Endothelial cell of umbilical vein (primary cell): Measurements from ENCODE around the gene KHDC3L. TPM values are rescaled to one million over a fixed set of nuclear protein-coding genes. Genes with fewer than 3 reads are reported as not detected.

Source experiments
- BruUV-seq: library from RNA; stranded (reverse); fragments of 400-500 nt; replicated peaks from 2 replicates; lab custom pipeline; 2021; lab: Mats Ljungman, UMichigan
- CTCF ChIA-PET: fragments of 300-600, 350-600 bp; sonication (Branson Sonifier 250); formaldehyde crosslinking; loops from one replicate; lab custom pipeline; 2021; ENCODE audit warnings: antibody characterized with exemption, inconsistent platforms; lab: Charles Lee
- POLR2A ChIA-PET: fragments of 300-600, 350-600 bp; sonication (Branson Sonifier 250); formaldehyde crosslinking; loops from one replicate; lab custom pipeline; 2021; ENCODE audit warnings: antibody characterized with exemption, inconsistent platforms; lab: Charles Lee
- DNase-seq: peaks from one replicate; pipeline ENCODE4 v3.0.0-alpha.2; 2011; ENCODE audit warnings: low read depth, low spot score
- FAIRE-seq: peaks from 2 replicates; lab custom pipeline; 2011; peaks lifted over from hg19 to GRCh38; lab: Jason Lieb, UNC
- H2AFZ ChIP-seq: 2 replicates; pipeline ENCODE4 v1.6.0; 2012; ENCODE audit warnings: low read depth, low read length, control low read depth, inconsistent platforms
- H3K27ac ChIP-seq: 2 replicates; pipeline ENCODE4 v1.5.1; 2011; ENCODE audit warnings: low read depth, mild to moderate bottlenecking, control low read depth, low read length, moderate library complexity; ENCODE audit not compliant: insufficient read depth
- H3K27me3 ChIP-seq, 2 experiments: 2 replicates each; pipeline versions ENCODE4 v1.6.0 to v1.6.1; 2011; ENCODE audit warnings: low read length in 2 of 2, mixed read lengths in 1 of 2; ENCODE audit not compliant: control insufficient read depth in 2 of 2, insufficient read depth in 2 of 2
- H3K36me3 ChIP-seq, 2 experiments: 2 replicates in 1 of 2; 3 replicates in 1 of 2; pipeline ENCODE4 v1.5.1; 2011; ENCODE audit warnings: low read length in 2 of 2, mild to moderate bottlenecking in 1 of 2, moderate library complexity in 1 of 2; ENCODE audit not compliant: control insufficient read depth in 2 of 2, insufficient read depth in 2 of 2; ENCODE audit errors: extremely low read depth in 1 of 2
- H3K4me1 ChIP-seq: 3 replicates; pipeline ENCODE4 v1.5.1; 2011; ENCODE audit warnings: mild to moderate bottlenecking, low read length; ENCODE audit not compliant: control insufficient read depth, insufficient read depth; ENCODE audit errors: extremely low read depth
- H3K4me2 ChIP-seq: 2 replicates; pipeline ENCODE4 v1.6.1; 2011; ENCODE audit warnings: low read length, control low read depth, mixed read lengths; ENCODE audit not compliant: insufficient read depth
- H3K4me3 ChIP-seq, 3 experiments: fragments of 200-600 bp in 1 of 3; sonication (generic), shearing (Covaris generic) in 1 of 3; replicated peaks in 1 of 3; 2 replicates each; pipeline ENCODE4 v1.5.1; 2011 to 2016; ENCODE audit warnings: control low read depth in 3 of 3, low read length in 3 of 3, mild to moderate bottlenecking in 2 of 3, inconsistent platforms in 1 of 3, low read depth in 1 of 3, moderate library complexity in 1 of 3; ENCODE audit not compliant: insufficient read depth in 1 of 3
- H3K79me2 ChIP-seq: 2 replicates; pipeline ENCODE4 v1.6.0; 2012; ENCODE audit warnings: low read length, inconsistent platforms; ENCODE audit not compliant: control insufficient read depth, insufficient read depth
- H3K9ac ChIP-seq: replicated peaks from 2 replicates; pipeline ENCODE3; 2011; ENCODE audit warnings: low read length, control low read depth; ENCODE audit not compliant: insufficient read depth; ENCODE audit errors: extremely low read depth
- H3K9me1 ChIP-seq: replicated peaks from 3 replicates; pipeline ENCODE4 v1.6.0; 2011; ENCODE audit warnings: mild to moderate bottlenecking, low read length; ENCODE audit not compliant: control insufficient read depth, insufficient read depth; ENCODE audit errors: extremely low read depth
- H3K9me3 ChIP-seq: replicated peaks from 2 replicates; pipeline ENCODE4 v1.5.1; 2012; ENCODE audit warnings: low read length, inconsistent platforms; ENCODE audit not compliant: control insufficient read depth, insufficient read depth
- H4K20me1 ChIP-seq: replicated peaks from 2 replicates; pipeline ENCODE3; 2011; ENCODE audit warnings: mild to moderate bottlenecking, low read length; ENCODE audit not compliant: control insufficient read depth, insufficient read depth; ENCODE audit errors: extremely low read depth
- EZH2 ChIP-seq: IDR thresholded peaks from 2 replicates; pipeline ENCODE4 v1.6.1; 2012; ENCODE audit warnings: borderline replicate concordance, low read depth, mild to moderate bottlenecking, moderate library complexity, low read length, inconsistent platforms; ENCODE audit not compliant: severe bottlenecking
- FOS ChIP-seq: IDR thresholded peaks from 2 replicates; pipeline ENCODE4 v1.6.1; 2011; ENCODE audit warnings: mild to moderate bottlenecking, low read length, moderate library complexity, borderline replicate concordance; ENCODE audit not compliant: insufficient read depth
- GATA2 ChIP-seq: IDR thresholded peaks from 2 replicates; pipeline ENCODE4 v1.7.0; 2011; ENCODE audit warnings: low read depth, mild to moderate bottlenecking, moderate library complexity, mixed read lengths, low read length; ENCODE audit not compliant: insufficient read length, insufficient read depth
- JUN ChIP-seq: IDR thresholded peaks from 2 replicates; pipeline ENCODE4 v1.6.1; 2011; ENCODE audit warnings: borderline replicate concordance, low read depth; ENCODE audit not compliant: insufficient read length, insufficient read depth
- MAX ChIP-seq: IDR thresholded peaks from 2 replicates; pipeline ENCODE4 v1.6.1; 2011; ENCODE audit not compliant: insufficient read depth, insufficient read length
- MYC ChIP-seq: IDR thresholded peaks from one replicate; pipeline ENCODE4 v1.6.1; 2011; ENCODE audit warnings: mild to moderate bottlenecking, low read depth, low read length
- POLR2A ChIP-seq: IDR thresholded peaks from 2 replicates; pipeline ENCODE4 v1.6.1; 2012; ENCODE audit warnings: low read depth, mild to moderate bottlenecking, control low read depth, low read length
- POLR2AphosphoS5 ChIP-seq: IDR thresholded peaks from 2 replicates; pipeline ENCODE4 v1.6.1; 2012; ENCODE audit warnings: low read depth, mild to moderate bottlenecking, control low read depth, low read length, moderate library complexity; ENCODE audit not compliant: insufficient read depth
- dilution Hi-C: fragments of 300-500 bp; cut with MboI; formaldehyde crosslinking; loops from one replicate; pipeline ENCODE4 v1.15.0; 2019; ENCODE audit warnings: low sequenced_read_pairs; ENCODE audit not compliant: extremely low pct_ligation_motif_present
- intact Hi-C: fragments of 100-400 bp; cut with micrococcal nuclease; formaldehyde crosslinking; loops from one replicate; pipeline ENCODE4 v1.10.0; 2022
- polyA plus RNA-seq, 4 experiments: library from polyadenylated mRNA; depleted of rRNA in 3 of 4; stranded (reverse) in 3 of 4; unstranded in 1 of 4; fragments of >200 nt; gene quantifications; 2 replicates each; pipeline versions ENCODE4 v1.2.1 to v1.2.3, GENCODE V29; 2011 to 2012; ENCODE audit warnings: missing spikeins in 1 of 4
- total RNA-seq: library from RNA; stranded (reverse); gene quantifications from 2 replicates; pipeline ENCODE4 v1.2.3, GENCODE V29; 2021
- TF ChIP-seq, protein P1 (sequence below), 2 donors: IDR thresholded peaks; 1 replicate in 1 of 2; 2 replicates in 1 of 2; pipeline ENCODE4 v1.5.1; 2011; ENCODE audit warnings: low read length in 2 of 2, mild to moderate bottlenecking in 2 of 2, moderate library complexity in 2 of 2, control low read depth in 1 of 2, inconsistent platforms in 1 of 2, low read depth in 1 of 2; ENCODE audit not compliant: insufficient read depth in 1 of 2; ENCODE audit errors: extremely low read depth in 1 of 2

Gene KHDC3L
- total and polyA plus RNA-seq, 2 donors (not counting 3 experiments of a cell fraction or from before 2014, with no cell fraction given) = not detected

- no peaks in the 10 kb centered on the region for H3K79me2 ChIP-seq
- H3K4me1 ChIP-seq = no peaks in the 10 kb centered on the region
- no peaks in the 10 kb centered on the region for H3K27me3 ChIP-seq
- no TSS peak for BruUV-seq
- no peaks in the 10 kb centered on the region for H3K36me3 ChIP-seq
- no peak for FAIRE-seq
- no peak for TF ChIP-seq FOS
- no peak for TF ChIP-seq MAX
- TF ChIP-seq POLR2AphosphoS5 = no peak
- TF ChIP-seq JUN = no peak
- TF ChIP-seq POLR2A = no peak
- TF ChIP-seq, protein P1, sequence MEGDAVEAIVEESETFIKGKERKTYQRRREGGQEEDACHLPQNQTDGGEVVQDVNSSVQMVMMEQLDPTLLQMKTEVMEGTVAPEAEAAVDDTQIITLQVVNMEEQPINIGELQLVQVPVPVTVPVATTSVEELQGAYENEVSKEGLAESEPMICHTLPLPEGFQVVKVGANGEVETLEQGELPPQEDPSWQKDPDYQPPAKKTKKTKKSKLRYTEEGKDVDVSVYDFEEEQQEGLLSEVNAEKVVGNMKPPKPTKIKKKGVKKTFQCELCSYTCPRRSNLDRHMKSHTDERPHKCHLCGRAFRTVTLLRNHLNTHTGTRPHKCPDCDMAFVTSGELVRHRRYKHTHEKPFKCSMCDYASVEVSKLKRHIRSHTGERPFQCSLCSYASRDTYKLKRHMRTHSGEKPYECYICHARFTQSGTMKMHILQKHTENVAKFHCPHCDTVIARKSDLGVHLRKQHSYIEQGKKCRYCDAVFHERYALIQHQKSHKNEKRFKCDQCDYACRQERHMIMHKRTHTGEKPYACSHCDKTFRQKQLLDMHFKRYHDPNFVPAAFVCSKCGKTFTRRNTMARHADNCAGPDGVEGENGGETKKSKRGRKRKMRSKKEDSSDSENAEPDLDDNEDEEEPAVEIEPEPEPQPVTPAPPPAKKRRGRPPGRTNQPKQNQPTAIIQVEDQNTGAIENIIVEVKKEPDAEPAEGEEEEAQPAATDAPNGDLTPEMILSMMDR (IDR thresholded peaks at IDR 0.05; ENCODE audit: extremely low read depth in 1 of 2, insufficient read depth in 1 of 2, low read depth in 1 of 2, low read length in 2 of 2) = no peak
- no peak for TF ChIP-seq GATA2
- TF ChIP-seq MYC = no peak
- no peak for TF ChIP-seq EZH2
- H3K9ac ChIP-seq = no peak overlapping the region
- H3K27ac ChIP-seq = no peak overlapping the region
- no peak overlapping the region for H2AFZ ChIP-seq
- dilution Hi-C loops (no loop called here), intact Hi-C loops (no loop called here)
- H3K9me1 ChIP-seq = no peaks in the 10 kb centered on the region
- H3K4me2 ChIP-seq = no peak overlapping the region
- no peaks in the 10 kb centered on the region for H4K20me1 ChIP-seq
- ChIA-PET CTCF (interaction anchor here (1.2 kb wide), 1 partner anchor 20 kb away, joined by 4 read pairs; no protein-coding TSS in a partner anchor), POLR2A (no interaction called here)
- no peaks in the 10 kb centered on the region for H3K9me3 ChIP-seq
- no peak overlapping the region for H3K4me3 ChIP-seq
- no peak for DNase-seq
Measured at GRCh38 chr6:73369157-73369556, 6.7 kb downstream of the KHDC3L start.
